GM18507 (cell line): ENCODE measurements around the gene PRPF6.

Experiments used
- DNase-seq: peaks from one replicate; pipeline ENCODE4 v3.0.0; 2011; ENCODE audit warnings: low read depth; ENCODE audit not compliant: insufficient read length; ENCODE audit errors: extremely low spot score
- FAIRE-seq: peaks from 2 replicates; lab custom pipeline; 2011; peaks lifted over from hg19 to GRCh38; lab: Jason Lieb, UNC

PRPF6 gene, protein sequence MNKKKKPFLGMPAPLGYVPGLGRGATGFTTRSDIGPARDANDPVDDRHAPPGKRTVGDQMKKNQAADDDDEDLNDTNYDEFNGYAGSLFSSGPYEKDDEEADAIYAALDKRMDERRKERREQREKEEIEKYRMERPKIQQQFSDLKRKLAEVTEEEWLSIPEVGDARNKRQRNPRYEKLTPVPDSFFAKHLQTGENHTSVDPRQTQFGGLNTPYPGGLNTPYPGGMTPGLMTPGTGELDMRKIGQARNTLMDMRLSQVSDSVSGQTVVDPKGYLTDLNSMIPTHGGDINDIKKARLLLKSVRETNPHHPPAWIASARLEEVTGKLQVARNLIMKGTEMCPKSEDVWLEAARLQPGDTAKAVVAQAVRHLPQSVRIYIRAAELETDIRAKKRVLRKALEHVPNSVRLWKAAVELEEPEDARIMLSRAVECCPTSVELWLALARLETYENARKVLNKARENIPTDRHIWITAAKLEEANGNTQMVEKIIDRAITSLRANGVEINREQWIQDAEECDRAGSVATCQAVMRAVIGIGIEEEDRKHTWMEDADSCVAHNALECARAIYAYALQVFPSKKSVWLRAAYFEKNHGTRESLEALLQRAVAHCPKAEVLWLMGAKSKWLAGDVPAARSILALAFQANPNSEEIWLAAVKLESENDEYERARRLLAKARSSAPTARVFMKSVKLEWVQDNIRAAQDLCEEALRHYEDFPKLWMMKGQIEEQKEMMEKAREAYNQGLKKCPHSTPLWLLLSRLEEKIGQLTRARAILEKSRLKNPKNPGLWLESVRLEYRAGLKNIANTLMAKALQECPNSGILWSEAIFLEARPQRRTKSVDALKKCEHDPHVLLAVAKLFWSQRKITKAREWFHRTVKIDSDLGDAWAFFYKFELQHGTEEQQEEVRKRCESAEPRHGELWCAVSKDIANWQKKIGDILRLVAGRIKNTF

DNA sequence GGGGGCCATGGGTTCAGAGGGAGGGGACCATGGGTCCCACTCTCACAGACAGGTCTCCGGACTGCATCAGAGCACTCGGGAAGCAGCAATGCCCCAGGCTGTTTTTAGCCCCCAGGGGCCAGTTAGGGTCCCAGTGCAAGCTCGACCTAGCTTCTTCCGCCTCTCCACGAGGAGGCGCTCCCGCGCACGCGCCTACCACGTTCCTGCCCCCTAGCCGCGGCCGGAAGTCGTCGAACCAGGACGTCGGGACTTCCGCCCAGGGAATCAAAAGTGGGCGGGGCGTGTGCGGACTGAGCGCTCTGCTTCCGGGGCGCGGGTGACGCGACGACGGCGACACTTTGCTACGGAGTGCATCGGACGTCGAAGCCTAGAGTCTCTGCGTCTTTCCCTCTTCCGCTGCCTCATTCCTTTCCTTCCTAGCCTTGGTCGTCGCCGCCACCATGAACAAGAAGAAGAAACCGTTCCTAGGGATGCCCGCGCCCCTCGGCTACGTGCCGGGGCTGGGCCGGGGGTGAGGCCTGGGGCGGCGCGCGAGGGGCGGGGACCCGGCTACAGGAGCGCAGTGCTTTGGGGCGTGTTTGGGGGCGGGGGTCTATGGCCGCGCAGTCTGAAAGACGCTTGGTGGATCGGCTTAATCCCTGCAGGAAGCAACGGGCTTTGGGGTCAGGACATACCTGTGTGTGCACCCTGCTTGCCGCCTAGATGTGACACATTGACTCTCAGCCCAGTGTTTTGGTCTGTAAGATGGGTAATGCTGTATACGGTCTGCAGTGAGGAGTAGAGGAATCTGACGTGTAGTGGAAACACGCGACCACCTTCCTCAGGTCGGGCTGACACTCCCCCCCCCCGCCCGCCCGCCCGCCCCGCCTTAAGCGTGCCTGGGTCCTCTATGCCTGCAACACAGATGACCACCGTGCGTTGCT lies at the start of gene PRPF6:
Gene PRPF6 (plus strand): TSS at position 327 of the 923 bp plus-strand sequence. CDS start 114 bp downstream, at position 441.
- FAIRE-seq (peak; percentile 93), DNase-seq (peak; percentile 98)

DNA sequence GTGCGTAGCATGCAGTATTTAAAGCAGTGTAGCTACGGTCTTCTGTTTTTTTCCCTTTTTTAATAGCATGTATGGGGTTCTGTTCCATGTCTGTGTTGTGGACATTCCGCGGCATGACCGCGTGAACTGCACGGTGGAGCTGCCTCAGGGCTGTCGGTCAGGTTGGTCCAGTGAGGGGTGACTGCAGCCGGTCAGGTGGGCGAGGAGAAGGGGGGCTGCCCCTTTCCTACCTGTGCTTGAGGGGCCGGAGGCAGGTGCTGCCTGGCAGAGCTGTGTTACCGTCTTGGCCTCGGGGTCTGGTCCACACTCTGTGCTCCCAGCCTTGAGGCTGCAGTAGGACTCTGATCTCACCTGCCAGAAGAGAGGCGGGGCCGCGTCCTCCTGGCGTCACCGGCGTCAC lies 49.2 kb upstream of the PRPF6 start:
- DNase-seq, result no peak
- FAIRE-seq, result no peak

DNA sequence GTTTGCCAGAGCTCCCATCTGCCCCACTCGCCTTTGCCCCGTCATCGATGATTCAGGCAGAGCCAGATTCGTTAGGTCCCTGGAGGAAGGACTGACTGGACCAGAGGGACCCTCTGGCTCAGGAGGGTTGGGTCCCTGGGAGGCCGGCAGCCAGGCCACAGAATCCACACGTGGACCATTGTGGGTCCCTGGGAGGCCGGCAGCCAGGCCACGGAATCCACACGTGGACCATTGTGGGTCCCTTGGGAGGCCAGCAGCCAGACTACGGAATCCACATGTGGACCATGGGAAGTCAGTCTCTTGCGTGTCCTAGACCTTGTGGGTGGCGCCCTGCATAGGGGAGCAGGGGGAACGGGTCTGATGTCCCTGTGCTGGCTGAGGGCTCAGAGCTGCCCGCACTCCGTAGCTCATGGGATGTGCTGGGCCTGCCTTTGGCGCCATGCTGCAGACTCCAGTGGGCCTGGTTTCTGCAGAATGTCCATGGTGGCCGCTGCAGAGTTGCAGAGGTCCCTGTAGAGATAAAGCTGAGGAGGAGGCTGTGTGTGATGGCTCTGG lies 48.2 kb upstream of the PRPF6 start:
- FAIRE-seq, result no peak
- no peak for DNase-seq

DNA sequence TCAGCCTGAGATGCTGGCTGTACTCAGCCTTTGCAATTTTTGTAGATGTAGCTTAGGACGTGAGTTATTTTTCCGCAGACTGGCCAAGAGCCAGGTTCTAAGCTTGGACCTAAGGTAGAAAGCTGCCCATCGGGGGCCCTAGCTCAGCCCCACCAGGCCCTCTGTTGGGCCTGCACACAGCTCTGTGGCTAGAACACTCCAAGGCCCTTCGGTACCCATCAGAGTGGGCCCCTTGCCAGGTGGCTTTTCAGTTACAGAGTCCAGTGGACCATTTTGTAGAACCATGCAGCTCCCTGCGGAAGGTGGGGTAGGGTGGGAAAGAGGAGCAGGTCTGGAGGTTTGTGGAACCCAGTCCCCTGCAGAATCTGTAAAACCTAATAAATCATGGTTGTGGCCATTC lies 47.3 kb upstream of the PRPF6 start:
- DNase-seq (no peak), FAIRE-seq (no peak)

GRCh38 chr20:63934271-63935068 lies 46.5 kb upstream of the PRPF6 start:
- DNase-seq (no peak), FAIRE-seq (no peak)

GRCh38 chr20:63935447-63935846 lies 45.5 kb upstream of the PRPF6 start:
- DNase-seq (no peak), FAIRE-seq (no peak)

DNA sequence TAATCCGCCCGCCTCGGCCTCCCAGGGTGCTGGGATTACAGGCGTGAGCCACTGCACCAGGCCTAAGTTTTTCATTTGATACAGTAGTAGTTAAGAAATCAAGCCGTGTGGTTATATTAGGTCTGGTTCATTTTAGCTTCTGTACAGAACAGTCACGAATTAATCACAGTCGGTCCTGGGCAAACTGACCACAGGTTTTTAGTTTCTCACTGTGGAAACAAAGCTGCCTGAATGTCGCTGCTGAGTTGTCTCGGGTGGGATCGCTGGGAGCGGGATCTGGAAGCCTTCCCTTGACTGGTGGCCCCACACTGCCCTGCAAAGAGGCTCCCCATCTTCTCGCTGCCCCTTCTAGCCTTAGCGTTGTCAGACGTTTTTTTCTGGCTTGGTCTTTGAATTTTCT lies 43.3 kb upstream of the PRPF6 start:
- DNase-seq (no peak), FAIRE-seq (no peak)

DNA sequence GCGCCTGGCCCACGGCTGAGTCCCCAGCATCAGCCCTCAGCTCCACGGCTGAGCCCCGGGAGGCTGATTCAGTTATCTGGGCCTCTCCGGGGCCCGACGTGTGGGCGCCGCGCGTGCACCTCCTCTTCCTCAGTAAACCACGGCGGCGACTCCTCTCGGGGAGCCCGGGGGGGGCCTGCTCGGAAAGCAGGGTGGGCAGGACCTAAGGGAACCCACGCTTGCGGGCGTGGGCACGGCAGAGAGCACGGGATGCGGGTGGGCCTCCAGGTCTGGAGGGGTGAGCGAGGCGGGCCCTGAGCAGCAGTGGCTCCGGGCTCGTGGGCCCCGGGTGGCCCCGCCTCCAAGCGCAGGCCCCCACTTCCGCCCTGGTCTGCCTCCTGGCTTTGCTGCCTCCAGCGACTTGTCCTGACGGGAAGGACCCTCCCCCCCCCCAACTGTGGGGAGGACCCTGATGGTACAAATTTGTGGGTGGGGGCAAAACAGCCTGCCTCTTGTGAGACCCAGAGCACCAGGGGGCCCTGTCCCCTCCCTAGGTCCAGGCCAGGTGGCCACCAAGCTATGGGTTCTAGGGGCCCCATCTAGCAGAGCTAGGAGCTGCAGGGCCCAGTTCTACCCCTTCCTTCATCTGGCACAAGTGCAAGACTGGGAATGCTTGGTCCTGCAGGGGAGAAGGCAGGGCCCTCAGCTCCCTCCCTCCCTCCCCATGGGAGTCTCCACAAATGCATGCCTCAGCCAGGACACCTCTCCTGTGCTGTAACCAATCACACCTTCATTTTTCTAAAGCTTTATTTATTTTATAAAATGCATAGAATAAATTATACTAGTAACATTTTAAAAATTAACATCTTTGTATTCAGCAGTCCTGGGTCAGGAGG lies 41.6 kb upstream of the PRPF6 start:
- FAIRE-seq, result no peak
- no peak for DNase-seq

- no peak for DNase-seq
- no peak for FAIRE-seq
These were observed 40.9 kb upstream of the PRPF6 start for GRCh38 chr20:63940071-63940471.

- no peak for FAIRE-seq
- no peak for DNase-seq
These were observed 40.3 kb upstream of the PRPF6 start for GRCh38 chr20:63940472-63941266.

- FAIRE-seq (peak; percentile 71), DNase-seq (peak; percentile 58)
These were observed 39.5 kb upstream of the PRPF6 start for GRCh38 chr20:63941282-63942081.

DNA sequence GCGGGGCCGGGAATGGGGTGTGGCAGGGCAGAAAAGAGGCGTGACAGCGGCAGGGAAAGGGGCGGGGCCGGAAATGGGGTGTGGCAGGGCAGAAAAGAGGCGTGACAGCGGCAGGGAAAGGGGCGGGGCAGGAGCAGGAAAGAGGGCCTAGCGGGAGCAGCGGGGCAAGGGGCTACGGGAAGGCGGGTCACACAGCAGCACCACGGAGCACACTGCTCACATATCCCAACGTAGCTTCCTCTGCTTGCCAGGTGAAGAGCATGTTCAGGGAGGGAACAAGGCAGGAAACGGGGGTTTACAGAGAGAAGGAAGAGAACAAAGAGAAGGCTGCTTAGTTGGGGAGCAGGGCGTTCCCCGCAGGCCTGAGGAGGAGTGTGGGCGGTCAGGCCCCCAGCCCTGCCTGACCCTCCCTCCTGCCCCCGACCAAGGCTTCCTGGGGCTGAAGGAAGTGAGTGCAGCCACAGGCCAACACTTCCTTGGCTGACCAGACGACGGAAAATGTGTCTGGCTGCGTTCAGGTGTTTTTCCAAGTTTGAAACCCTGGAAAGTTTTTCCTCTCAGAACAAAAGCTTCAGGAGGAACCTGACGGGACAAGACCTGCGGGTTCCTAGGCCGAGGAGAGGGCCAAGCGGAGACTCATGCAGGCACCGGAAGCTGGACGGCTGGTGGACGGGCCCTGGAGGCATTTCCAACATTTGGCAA lies 38.5 kb upstream of the PRPF6 start:
- peak; percentile 80 for FAIRE-seq

GRCh38 chr20:63942969-63943807 lies 37.7 kb upstream of the PRPF6 start:
- DNase-seq (no peak), FAIRE-seq (no peak)

More for the DNA sequence above, 38.5 kb upstream of the PRPF6 start:
- peak; percentile 44 for DNase-seq

DNA sequence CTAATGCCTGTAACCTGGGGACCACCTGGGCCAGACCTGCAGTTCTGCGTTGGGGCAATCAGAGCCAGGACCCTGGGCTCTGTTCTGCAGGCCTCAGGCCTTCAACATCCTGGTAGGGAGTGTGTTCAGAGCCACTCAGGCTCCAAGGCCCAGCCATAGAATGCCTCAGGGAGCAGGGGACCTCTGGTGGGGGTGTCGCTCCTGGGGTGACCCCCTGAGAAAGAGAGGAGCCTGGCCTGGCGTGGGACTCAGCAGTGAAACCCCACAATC lies 37.2 kb upstream of the PRPF6 start:
- FAIRE-seq (no peak), DNase-seq (no peak)
